Activated T-helper 1 cell treated with anti-CD3 and anti-CD28 coated beads, Interleukin-12 subunit alpha, Interleukin-12 subunit beta, Interleukin-2, Interleukin-4 antibody, amounts not matched to agents 30 ng/mL and 10 ng/mL and 1 ng/mL, durations not matched to agents 14 hours and 24 hours and 36 hours (primary cell): ENCODE results near the gene UBE2G1. TPM values are rescaled to one million over a fixed set of nuclear protein-coding genes. Genes with fewer than 3 reads are reported as not detected.
"Not testable (repeated sequence)": the region's sequence is repeated elsewhere in the genome, so short reads cannot be mapped to it uniquely, and the experiment has no call there.

Experiments
- DNase-seq: peaks from one replicate; pipeline ENCODE4 v3.0.0; 2021; ENCODE audit warnings: low spot score
- H3K27ac Mint-ChIP-seq: one replicate; pipeline ENCODE4 v1.8.0; 2021; ENCODE audit warnings: mild to moderate bottlenecking, mixed read lengths
- H3K27me3 Mint-ChIP-seq: one replicate; pipeline ENCODE4 v1.8.0; 2022; ENCODE audit warnings: mild to moderate bottlenecking, moderate library complexity, mixed read lengths; ENCODE audit not compliant: insufficient read depth
- H3K36me3 Mint-ChIP-seq: one replicate; pipeline ENCODE4 v1.8.0; 2021; ENCODE audit warnings: low read depth, mixed read lengths
- H3K4me1 Mint-ChIP-seq: one replicate; pipeline ENCODE4 v1.8.0; 2021; ENCODE audit warnings: low read depth, mixed read lengths
- H3K4me3 Mint-ChIP-seq: one replicate; pipeline ENCODE4 v1.8.0; 2021; ENCODE audit warnings: mild to moderate bottlenecking, moderate library complexity, mixed read lengths
- H3K9me3 Mint-ChIP-seq: one replicate; pipeline ENCODE4 v1.8.0; 2021; ENCODE audit warnings: mixed read lengths
- intact Hi-C: fragments of 100-400 bp; cut with micrococcal nuclease; formaldehyde crosslinking; loops from one replicate; pipeline ENCODE4 v1.15.1; 2024
- total RNA-seq: library from RNA; stranded (reverse); gene quantifications from 2 replicates; pipeline ENCODE4 v1.2.3, GENCODE V29; 2022

UBE2G1 gene
- total RNA-seq, 1 donor from 2014 or later, result 87.3 TPM

GRCh38 chr17:4263282-4264215 is 102.9 kb downstream of the UBE2G1 start, which contains the start of gene ANKFY1:
Gene ANKFY1 (minus strand): TSS chr17:4263979. CDS start chr17:4263941, 38 bp downstream.
- Mint-ChIP-seq H3K4me1 (peaks cover 37% of the 10 kb centered on the region), H3K9me3 (peaks cover 8% of the 10 kb centered on the region), H3K4me3 (peak within 1 kb of the TSS; percentile 98), H3K27me3 (no peaks in the 10 kb centered on the region), H3K36me3 (peaks cover 25% of the 10 kb centered on the region), H3K27ac (peak within 1 kb of the TSS; percentile 95)
- intact Hi-C loops, result loop anchor here (1.0 to 5.0 kb wide), 6 partner anchors 41 to 371 kb away; partner anchors contain the start of genes CAMKK1, CYB5D2, UBE2G1 and ZZEF1
- peak; percentile 98 for DNase-seq

GRCh38 chr17:4262703-4263102 is 103.8 kb downstream of the UBE2G1 start:
- DNase-seq, result no peak
- intact Hi-C loops, result loop anchor here (1.0 to 5.0 kb wide), 5 partner anchors 48 to 370 kb away; partner anchors contain the start of genes CAMKK1, CYB5D2, UBE2G1 and ZZEF1

GRCh38 chr17:4261452-4261851 is 105.0 kb downstream of the UBE2G1 start:
- peak overlapping the region; percentile 54 for H3K27ac Mint-ChIP-seq
- peaks cover 17% of the 10 kb centered on the region for H3K9me3 Mint-ChIP-seq
- H3K4me1 Mint-ChIP-seq, result peaks cover 52% of the 10 kb centered on the region
- peak overlapping the region; percentile 58 for H3K4me3 Mint-ChIP-seq
- intact Hi-C loops, result loop anchor here (5.0 kb wide), 1 partner anchor 369 kb away; the partner anchor contains the start of gene CAMKK1
- peaks cover 42% of the 10 kb centered on the region for H3K36me3 Mint-ChIP-seq
- no peak for DNase-seq
- no peaks in the 10 kb centered on the region for H3K27me3 Mint-ChIP-seq

More at GRCh38 chr17:4262703-4263102, 103.8 kb downstream of the UBE2G1 start:
- no peaks in the 10 kb centered on the region for H3K27me3 Mint-ChIP-seq
- peak overlapping the region; percentile 88 for H3K4me3 Mint-ChIP-seq
- H3K27ac Mint-ChIP-seq, result peak overlapping the region; percentile 71
- peaks cover 29% of the 10 kb centered on the region for H3K36me3 Mint-ChIP-seq
- peaks cover 11% of the 10 kb centered on the region for H3K9me3 Mint-ChIP-seq
- H3K4me1 Mint-ChIP-seq, result peaks cover 39% of the 10 kb centered on the region

GRCh38 chr17:4258867-4259266 is 107.6 kb downstream of the UBE2G1 start:
- no peak for DNase-seq
- H3K9me3 Mint-ChIP-seq, result peaks cover 17% of the 10 kb centered on the region
- intact Hi-C loops, result no loop called here
- H3K4me3 Mint-ChIP-seq, result no peak overlapping the region
- H3K27ac Mint-ChIP-seq, result no peak overlapping the region
- H3K36me3 Mint-ChIP-seq, result peaks cover 45% of the 10 kb centered on the region
- H3K27me3 Mint-ChIP-seq, result no peaks in the 10 kb centered on the region
- peaks cover 38% of the 10 kb centered on the region for H3K4me1 Mint-ChIP-seq

- DNase-seq, result no peak
- no peaks in the 10 kb centered on the region for H3K27me3 Mint-ChIP-seq
- peaks cover 44% of the 10 kb centered on the region for H3K36me3 Mint-ChIP-seq
- peaks cover 29% of the 10 kb centered on the region for H3K4me1 Mint-ChIP-seq
- peaks cover 17% of the 10 kb centered on the region for H3K9me3 Mint-ChIP-seq
- intact Hi-C loops, result no loop called here
- H3K27ac Mint-ChIP-seq, result no peak overlapping the region
- no peak overlapping the region for H3K4me3 Mint-ChIP-seq
Observed at GRCh38 chr17:4256952-4257351, 109.5 kb downstream of the UBE2G1 start.

- Mint-ChIP-seq H3K4me1 (peaks cover 31% of the 10 kb centered on the region), H3K9me3 (peaks cover 17% of the 10 kb centered on the region), H3K36me3 (peaks cover 32% of the 10 kb centered on the region)
- H3K27ac Mint-ChIP-seq, H3K27me3 Mint-ChIP-seq, H3K4me3 Mint-ChIP-seq, DNase-seq, intact Hi-C loops: not testable (repeated sequence)
Observed at GRCh38 chr17:4255271-4255670, 111.2 kb downstream of the UBE2G1 start.

GRCh38 chr17:4250887-4251286 is 115.6 kb downstream of the UBE2G1 start:
- no peak overlapping the region for H3K27ac Mint-ChIP-seq
- H3K27me3 Mint-ChIP-seq, result no peaks in the 10 kb centered on the region
- H3K36me3 Mint-ChIP-seq, result peaks cover 14% of the 10 kb centered on the region
- H3K9me3 Mint-ChIP-seq, result no peaks in the 10 kb centered on the region
- intact Hi-C loops, result no loop called here
- DNase-seq, result no peak
- no peak overlapping the region for H3K4me3 Mint-ChIP-seq
- peaks cover 48% of the 10 kb centered on the region for H3K4me1 Mint-ChIP-seq

GRCh38 chr17:4249452-4250029 is 116.9 kb downstream of the UBE2G1 start:
- peak overlapping the region; percentile 1 for H3K27ac Mint-ChIP-seq
- H3K4me3 Mint-ChIP-seq, result no peak overlapping the region
- H3K9me3 Mint-ChIP-seq, result no peaks in the 10 kb centered on the region
- intact Hi-C loops, result no loop called here
- no peaks in the 10 kb centered on the region for H3K27me3 Mint-ChIP-seq
- peaks cover 13% of the 10 kb centered on the region for H3K36me3 Mint-ChIP-seq
- peaks cover 53% of the 10 kb centered on the region for H3K4me1 Mint-ChIP-seq
- DNase-seq, result no peak

GRCh38 chr17:4248504-4249277 is 117.8 kb downstream of the UBE2G1 start:
- no peaks in the 10 kb centered on the region for H3K9me3 Mint-ChIP-seq
- H3K36me3 Mint-ChIP-seq, result peaks cover 13% of the 10 kb centered on the region
- no peak overlapping the region for H3K27ac Mint-ChIP-seq
- H3K27me3 Mint-ChIP-seq, result no peaks in the 10 kb centered on the region
- H3K4me1 Mint-ChIP-seq, result peaks cover 55% of the 10 kb centered on the region
- intact Hi-C loops, result no loop called here
- no peak overlapping the region for H3K4me3 Mint-ChIP-seq
- no peak for DNase-seq

GRCh38 chr17:4247971-4248388 is 118.5 kb downstream of the UBE2G1 start:
- Mint-ChIP-seq H3K9me3 (no peaks in the 10 kb centered on the region), H3K4me3 (no peak overlapping the region), H3K27ac (no peak overlapping the region), H3K27me3 (no peaks in the 10 kb centered on the region), H3K36me3 (peaks cover 13% of the 10 kb centered on the region), H3K4me1 (peaks cover 50% of the 10 kb centered on the region)
- DNase-seq, result no peak
- intact Hi-C loops, result no loop called here

- Mint-ChIP-seq H3K9me3 (no peaks in the 10 kb centered on the region), H3K4me3 (no peak overlapping the region), H3K36me3 (peaks cover 15% of the 10 kb centered on the region), H3K4me1 (peaks cover 50% of the 10 kb centered on the region), H3K27me3 (no peaks in the 10 kb centered on the region), H3K27ac (no peak overlapping the region)
- intact Hi-C loops, result no loop called here
- DNase-seq, result no peak
Observed at GRCh38 chr17:4247361-4247970, 119.0 kb downstream of the UBE2G1 start.

GRCh38 chr17:4246674-4247073 is 119.8 kb downstream of the UBE2G1 start:
- Mint-ChIP-seq H3K4me3 (no peak overlapping the region), H3K27ac (no peak overlapping the region), H3K9me3 (no peaks in the 10 kb centered on the region), H3K36me3 (peaks cover 19% of the 10 kb centered on the region), H3K4me1 (peaks cover 50% of the 10 kb centered on the region), H3K27me3 (no peaks in the 10 kb centered on the region)
- intact Hi-C loops, result no loop called here
- no peak for DNase-seq
